AG08395 (cell line): ENCODE measurements around the gene UBE2G2.

ENCODE experiments used
- DNase-seq: peaks from one replicate; pipeline ENCODE4 v3.0.0; 2012; ENCODE audit warnings: mixed read lengths, low spot score

The UBE2G2 gene

GRCh38 chr21:44763451-44764318, 37.9 kb downstream of the UBE2G2 start:
- DNase-seq: no peak

GRCh38 chr21:44763050-44763378, 38.6 kb downstream of the UBE2G2 start:
- DNase-seq: no peak

- DNase-seq: no peak
Measured at GRCh38 chr21:44762221-44763049, 39.2 kb downstream of the UBE2G2 start.

- no peak for DNase-seq
Measured at GRCh38 chr21:44761747-44762208, 39.8 kb downstream of the UBE2G2 start.

- no peak for DNase-seq
Measured at GRCh38 chr21:44761011-44761729, 40.5 kb downstream of the UBE2G2 start.

GRCh38 chr21:44760376-44760775, 41.2 kb downstream of the UBE2G2 start:
- DNase-seq: no peak

- no peak for DNase-seq
Measured at GRCh38 chr21:44759628-44760285, 41.9 kb downstream of the UBE2G2 start.

GRCh38 chr21:44758781-44759627, 42.6 kb downstream of the UBE2G2 start:
- no peak for DNase-seq

GRCh38 chr21:44758141-44758561, 43.5 kb downstream of the UBE2G2 start:
- DNase-seq: no peak

GRCh38 chr21:44757731-44758130, 43.9 kb downstream of the UBE2G2 start:
- DNase-seq: no peak

- no peak for DNase-seq
Measured at GRCh38 chr21:44756423-44757185, 45.0 kb downstream of the UBE2G2 start.

GRCh38 chr21:44755227-44755626, 46.4 kb downstream of the UBE2G2 start:
- no peak for DNase-seq

- DNase-seq: no peak
Measured at GRCh38 chr21:44753357-44753756, 48.3 kb downstream of the UBE2G2 start.

- no peak for DNase-seq
Measured at GRCh38 chr21:44752671-44753235, 48.9 kb downstream of the UBE2G2 start.

- DNase-seq: no peak
Measured at GRCh38 chr21:44751799-44752636, 49.6 kb downstream of the UBE2G2 start.

GRCh38 chr21:44751186-44751798, 50.3 kb downstream of the UBE2G2 start:
- DNase-seq: no peak

GRCh38 chr21:44750675-44751025, 51.0 kb downstream of the UBE2G2 start:
- no peak for DNase-seq
